CD14-positive monocyte (primary cell): ENCODE data around the gene RAB37. TPM values are rescaled to one million over a fixed set of nuclear protein-coding genes. Genes with fewer than 3 reads are reported as not detected.
A peak's percentile ranks its signal among the peaks of the same experiment; 100 is the strongest.

Source experiments
- DNase-seq, 3 donors: peaks; one replicate each; pipeline ENCODE4 v3.0.0-alpha.2; 2011 to 2022
- H2AFZ ChIP-seq: 2 replicates; pipeline ENCODE4 v1.6.0; 2012; ENCODE audit warnings: mild to moderate bottlenecking, low read depth, low read length, inconsistent platforms; ENCODE audit not compliant: insufficient read depth, poor library complexity, severe bottlenecking
- H3K27ac ChIP-seq, 2 donors: 1 replicate in 1 of 2; 2 replicates in 1 of 2; pipeline ENCODE4 v1.5.1; 2012 to 2013; ENCODE audit warnings: low read length in 2 of 2, control low read depth in 1 of 2, inconsistent platforms in 1 of 2, low read depth in 1 of 2, mild to moderate bottlenecking in 1 of 2
- H3K27me3 ChIP-seq, 2 donors: one replicate each; pipeline versions ENCODE4 v1.6.0 to v1.6.1; 2011 to 2013; ENCODE audit warnings: low read length in 2 of 2; ENCODE audit not compliant: control insufficient read depth in 2 of 2, insufficient read depth in 2 of 2
- H3K36me3 ChIP-seq, 2 donors: replicated peaks in 1 of 2; 1 replicate in 1 of 2; 2 replicates in 1 of 2; pipeline versions ENCODE4 v1.5.1 to v1.6.1; 2012 to 2013; ENCODE audit warnings: low read length in 2 of 2, control low read depth in 1 of 2, inconsistent platforms in 1 of 2, mild to moderate bottlenecking in 1 of 2; ENCODE audit not compliant: insufficient read depth in 2 of 2, control insufficient read depth in 1 of 2
- H3K4me1 ChIP-seq, 2 donors: 1 replicate in 1 of 2; 2 replicates in 1 of 2; pipeline versions ENCODE4 v1.5.1 to v1.6.1; 2012 to 2013; ENCODE audit warnings: low read length in 2 of 2, control low read depth in 1 of 2, inconsistent platforms in 1 of 2, mild to moderate bottlenecking in 1 of 2, moderate library complexity in 1 of 2; ENCODE audit not compliant: insufficient read depth in 2 of 2, control insufficient read depth in 1 of 2
- H3K4me2 ChIP-seq: replicated peaks from 2 replicates; pipeline ENCODE3; 2012; ENCODE audit warnings: low read length, moderate library complexity, mild to moderate bottlenecking; ENCODE audit not compliant: poor library complexity, severe bottlenecking; ENCODE audit errors: extremely low read depth
- H3K4me3 ChIP-seq, 3 experiments: fragments of 200-600 bp in 1 of 3; sonication (generic) in 1 of 3; replicated peaks in 1 of 3; 1 replicate in 2 of 3; 2 replicates in 1 of 3; pipeline ENCODE4 v1.5.1; 2011 to 2013; ENCODE audit warnings: low read length in 3 of 3, mild to moderate bottlenecking in 3 of 3, control low read depth in 2 of 3, low read depth in 2 of 3, inconsistent platforms in 1 of 3, moderate library complexity in 1 of 3
- H3K79me2 ChIP-seq: 2 replicates; pipeline ENCODE4 v1.6.0; 2012; ENCODE audit warnings: mild to moderate bottlenecking, control low read depth, inconsistent platforms, low read length, moderate library complexity; ENCODE audit not compliant: insufficient read depth
- H3K9ac ChIP-seq: 2 replicates; pipeline ENCODE4 v1.6.0; 2017; ENCODE audit warnings: low read length, mild to moderate bottlenecking; ENCODE audit not compliant: insufficient read depth, poor library complexity, severe bottlenecking
- H3K9me3 ChIP-seq, 2 donors: replicated peaks in 1 of 2; 1 replicate in 1 of 2; 2 replicates in 1 of 2; pipeline versions ENCODE4 v1.5.1 to v1.6.1; 2012 to 2013; ENCODE audit warnings: low read length in 2 of 2, control low read depth in 1 of 2; ENCODE audit not compliant: control insufficient read depth in 1 of 2, insufficient read depth in 1 of 2
- H4K20me1 ChIP-seq: 2 replicates; pipeline ENCODE4 v1.6.0; 2012; ENCODE audit warnings: mild to moderate bottlenecking, low read length, control low read depth, moderate library complexity; ENCODE audit not compliant: insufficient read depth
- H3K27ac Mint-ChIP-seq, 7 donors: one replicate each; pipeline ENCODE4 v1.8.0; 2020; ENCODE audit warnings: mild to moderate bottlenecking in 7 of 7, mixed read lengths in 7 of 7, moderate library complexity in 6 of 7, inconsistent platforms in 2 of 7
- H3K27me3 Mint-ChIP-seq, 3 donors: one replicate each; pipeline ENCODE4 v1.8.0; 2021 to 2022; ENCODE audit warnings: low read depth in 3 of 3, mild to moderate bottlenecking in 3 of 3, mixed read lengths in 3 of 3, moderate library complexity in 3 of 3, inconsistent platforms in 1 of 3
- H3K36me3 Mint-ChIP-seq, 2 donors: one replicate each; pipeline ENCODE4 v1.8.0; 2020; ENCODE audit warnings: mixed read lengths in 2 of 2, inconsistent platforms in 1 of 2, mild to moderate bottlenecking in 1 of 2
- H3K4me1 Mint-ChIP-seq: one replicate; pipeline ENCODE4 v1.8.0; 2020; ENCODE audit warnings: mild to moderate bottlenecking, mixed read lengths
- H3K4me3 Mint-ChIP-seq, 2 donors: one replicate each; pipeline ENCODE4 v1.8.0; 2020; ENCODE audit warnings: mild to moderate bottlenecking in 2 of 2, mixed read lengths in 2 of 2, moderate library complexity in 1 of 2
- H3K9me3 Mint-ChIP-seq, 7 donors: one replicate each; pipeline ENCODE4 v1.8.0; 2020 to 2022; ENCODE audit warnings: mixed read lengths in 7 of 7, mild to moderate bottlenecking in 6 of 7, moderate library complexity in 6 of 7, inconsistent platforms in 2 of 7
- CTCF ChIP-seq: fragments of 200-600 bp; IDR thresholded peaks from one replicate; pipeline ENCODE4 v1.8.0; 2022; ENCODE audit warnings: antibody characterized with exemption, mild to moderate bottlenecking
- WGBS: methylation state at CpG from one replicate; pipeline ENCODE4 v1.1.5; 2013; ENCODE audit warnings: missing lambda C conversion rate; ENCODE audit not compliant: insufficient coverage; 5-methylcytosine and 5-hydroxymethylcytosine counted together
- intact Hi-C, 2 donors: fragments of 100-400 bp; cut with micrococcal nuclease; formaldehyde crosslinking; loops; one replicate each; pipeline versions ENCODE4 v1.15.0 to v1.15.1; 2023
- polyA plus RNA-seq, 3 donors: library from polyadenylated mRNA; depleted of rRNA in 1 of 3; unstranded in 2 of 3; stranded (reverse) in 1 of 3; fragments of 300-500 nt in 2 of 3; fragments of >200 nt in 1 of 3; fragmentation: Illumina TruSeq in 2 of 3; gene quantifications; 1 replicate in 2 of 3; 2 replicates in 1 of 3; pipeline ENCODE4 v1.2.3, GENCODE V29; 2012 to 2021

The RAB37 gene
- polyA plus RNA-seq, 3 donors: 26.8 to 40.9 (median 33.1) TPM

GRCh38 chr17:74715144-74715543 is 21.9 kb upstream of the RAB37 start:
- peaks cover 2 to 3% of the 10 kb centered on the region in 2 donors for H3K36me3 Mint-ChIP-seq
- no peak overlapping the region for H3K4me3 Mint-ChIP-seq
- H2AFZ ChIP-seq: no peak overlapping the region
- H3K9ac ChIP-seq: no peak overlapping the region
- no peak overlapping the region for H3K4me2 ChIP-seq
- H3K79me2 ChIP-seq: peaks cover 27% of the 10 kb centered on the region
- H3K9me3 Mint-ChIP-seq: peaks cover 0 to 2% (median 0%) of the 10 kb centered on the region in 7 donors
- no peak overlapping the region for H3K4me3 ChIP-seq
- H3K36me3 ChIP-seq: no peaks in the 10 kb centered on the region
- H3K4me1 ChIP-seq: peaks cover 26 to 37% of the 10 kb centered on the region in 2 donors
- peaks cover 1 to 8% (median 5%) of the 10 kb centered on the region in 3 donors for H3K27me3 Mint-ChIP-seq
- no peaks in the 10 kb centered on the region for H3K9me3 ChIP-seq
- WGBS: 69% methylated on average over 2 of the region's 4 CpGs
- H3K27me3 ChIP-seq: no peaks in the 10 kb centered on the region
- DNase-seq: no peak
- no peak overlapping the region for H3K27ac ChIP-seq
- intact Hi-C loops: no loop called here
- peaks cover 12% of the 10 kb centered on the region for H4K20me1 ChIP-seq
- peaks cover 33% of the 10 kb centered on the region for H3K4me1 Mint-ChIP-seq
- no peak overlapping the region for H3K27ac Mint-ChIP-seq
- no peak for TF ChIP-seq CTCF

- Histone ChIP-seq H3K27me3 (no peaks in the 10 kb centered on the region), H3K4me1 (no peaks in the 10 kb centered on the region), H2AFZ (no peak overlapping the region), H3K36me3 (no peaks in the 10 kb centered on the region), H3K9me3 (no peaks in the 10 kb centered on the region), H3K4me3 (no peak overlapping the region), H3K4me2 (no peak overlapping the region), H3K9ac (no peak overlapping the region), H3K27ac (no peak overlapping the region), H4K20me1 (no peaks in the 10 kb centered on the region), H3K79me2 (no peaks in the 10 kb centered on the region)
- TF ChIP-seq CTCF: no peak
- Mint-ChIP-seq H3K36me3 (no peaks in the 10 kb centered on the region), H3K27me3 (peaks cover 3 to 4% (median 4%) of the 10 kb centered on the region in 3 donors), H3K9me3 (peaks cover 0 to 2% (median 0%) of the 10 kb centered on the region in 7 donors), H3K4me1 (no peaks in the 10 kb centered on the region), H3K4me3 (no peak overlapping the region), H3K27ac (peak overlapping the region in 1 of 7 donors; percentile 83)
- no peak for DNase-seq
- 100% methylated on average over 4 of the region's 4 CpGs for WGBS
- intact Hi-C loops: no loop called here
These were observed 16.6 kb upstream of the RAB37 start for GRCh38 chr17:74720506-74720905.
